Activated T-helper 1 cell treated with anti-CD3 and anti-CD28 coated beads, Interleukin-2, amount 50 U/mL, for 16 hours (primary cell): Measurements from ENCODE around the gene LAMB1.
"Not testable (repeated sequence)": the region's sequence is repeated elsewhere in the genome, so short reads cannot be mapped to it uniquely, and the experiment has no call there.

Source experiments
- DNase-seq, 2 donors: peaks; one replicate each; pipeline ENCODE4 v3.0.0-alpha.2; 2020; ENCODE audit warnings: low read depth in 1 of 2, low spot score in 1 of 2

The LAMB1 gene

DNA sequence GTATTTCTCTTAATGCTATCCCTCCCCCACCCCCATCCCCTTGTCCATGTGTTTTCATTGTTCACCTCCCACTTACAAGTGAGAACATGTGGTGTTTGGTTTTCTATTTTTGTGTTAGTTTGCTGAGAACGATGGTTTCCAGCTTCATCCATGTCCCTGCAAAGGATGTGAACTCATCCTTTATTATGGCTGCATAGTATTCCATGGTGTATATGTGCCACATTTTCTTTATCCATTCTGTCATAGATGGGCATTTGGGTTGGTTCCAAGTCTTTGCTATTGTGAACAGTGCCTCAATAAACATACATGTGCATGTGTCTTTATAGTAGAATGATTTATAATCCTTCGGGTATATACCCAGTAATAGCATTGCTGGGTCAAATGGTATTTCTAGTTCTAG is 81.1 kb downstream of the LAMB1 start:
- not testable (repeated sequence) for DNase-seq

DNA sequence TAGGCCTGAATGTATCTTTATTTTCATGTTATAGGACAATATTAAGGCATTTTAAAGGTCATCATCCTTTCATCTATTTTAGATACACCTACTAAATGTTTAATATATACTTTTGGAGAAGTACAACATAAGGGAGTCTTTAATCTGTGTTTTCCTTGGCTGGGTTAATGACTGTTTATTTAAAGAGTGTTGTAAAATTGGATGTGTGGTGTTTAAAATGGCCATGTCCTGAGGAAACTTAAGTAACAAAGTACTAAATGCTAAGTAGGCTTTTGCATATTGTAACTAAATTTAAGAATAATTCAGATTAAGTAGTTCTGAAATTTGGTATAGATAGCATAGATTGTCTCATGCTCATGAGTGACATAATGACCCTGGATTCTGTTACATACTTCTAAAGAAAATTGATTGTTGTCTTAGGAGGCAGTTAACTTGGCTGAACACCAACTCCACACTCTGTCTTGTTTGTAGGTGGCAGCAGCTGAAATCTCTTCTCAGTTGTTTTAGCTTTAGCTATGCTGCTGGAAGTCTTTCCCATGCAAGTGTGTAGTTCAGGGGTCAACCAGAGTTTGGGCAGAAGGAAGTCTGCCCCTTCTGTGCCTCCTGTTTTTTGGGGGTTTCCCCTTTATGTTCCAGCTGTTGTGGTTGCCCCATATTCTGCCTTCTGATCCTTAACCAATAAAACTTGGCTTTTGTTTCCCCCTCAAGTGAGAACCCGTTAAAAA is 82.8 kb downstream of the LAMB1 start:
- no peak for DNase-seq

DNA sequence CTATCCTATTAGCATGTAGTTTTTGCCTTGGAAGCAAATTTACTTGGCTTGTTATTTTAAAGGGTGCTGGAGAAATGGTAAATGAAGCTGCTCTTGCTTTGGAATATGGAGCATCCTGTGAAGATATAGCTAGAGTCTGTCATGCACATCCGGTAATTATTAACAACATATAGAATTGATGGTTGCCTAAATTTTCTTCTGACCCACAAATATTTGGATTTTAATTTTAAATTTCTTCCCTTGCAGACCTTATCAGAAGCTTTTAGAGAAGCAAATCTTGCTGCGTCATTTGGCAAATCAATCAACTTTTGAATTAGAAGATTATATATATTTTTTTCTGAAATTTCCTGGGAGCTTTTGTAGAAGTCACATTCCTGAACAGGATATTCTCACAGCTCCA is 84.0 kb downstream of the LAMB1 start:
- DNase-seq, result no peak

DNA sequence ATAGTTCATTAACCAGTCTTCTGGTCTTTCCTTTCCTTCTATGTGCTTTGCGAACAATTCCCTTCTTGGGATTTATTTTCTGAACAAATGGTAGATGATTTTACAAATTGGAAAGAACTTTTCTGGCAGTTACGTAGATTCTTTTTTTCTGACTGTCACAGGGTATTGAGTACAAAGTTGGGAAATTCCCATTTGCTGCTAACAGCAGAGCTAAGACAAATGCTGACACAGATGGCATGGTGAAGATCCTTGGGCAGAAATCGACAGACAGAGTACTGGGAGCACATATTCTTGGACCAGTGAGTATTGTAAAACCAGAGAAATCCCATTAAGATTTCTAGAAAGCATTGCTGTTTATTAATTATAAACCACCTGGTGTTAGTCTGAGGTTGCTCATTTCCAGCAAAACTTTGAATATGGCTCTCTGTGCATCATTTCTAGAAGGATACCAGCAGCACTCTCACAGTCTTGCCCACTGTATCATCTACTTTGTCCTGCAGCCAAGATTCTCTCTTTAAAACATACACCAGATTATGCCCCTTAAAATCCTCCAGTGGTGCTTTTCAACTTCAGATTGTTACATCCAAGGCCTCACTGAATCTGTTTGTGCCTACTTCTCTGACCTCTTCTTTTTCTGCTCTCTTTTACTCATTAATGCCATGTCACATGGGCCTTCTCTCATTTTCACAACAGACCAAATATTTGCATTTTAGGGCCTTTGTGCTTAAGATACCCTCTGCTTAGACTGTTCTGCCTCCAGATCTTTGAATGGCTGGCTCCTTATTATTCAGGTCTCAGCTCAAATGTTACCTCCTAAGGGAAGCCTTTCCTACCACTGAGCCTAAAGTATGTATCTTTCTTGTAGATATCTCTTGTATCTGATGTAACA is 85.0 kb downstream of the LAMB1 start:
- DNase-seq, result no peak

DNA sequence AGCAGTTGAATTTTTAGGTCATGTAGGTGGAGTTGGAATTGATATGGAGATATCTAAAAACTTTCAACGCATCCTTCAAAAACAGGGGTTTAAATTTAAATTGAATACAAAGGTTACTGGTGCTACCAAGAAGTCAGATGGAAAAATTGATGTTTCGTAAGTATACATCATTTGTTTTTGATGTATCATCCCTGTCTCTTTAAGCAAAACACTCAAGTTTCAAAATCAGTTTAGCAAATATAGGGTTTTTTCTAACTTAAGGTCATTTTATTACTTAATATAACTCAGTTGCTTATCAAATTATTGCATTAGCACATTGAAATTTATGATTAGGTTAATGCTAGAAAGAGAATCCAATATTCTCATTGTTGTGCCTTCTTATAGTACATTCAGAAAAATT is 87.4 kb downstream of the LAMB1 start:
- no peak for DNase-seq

DNA sequence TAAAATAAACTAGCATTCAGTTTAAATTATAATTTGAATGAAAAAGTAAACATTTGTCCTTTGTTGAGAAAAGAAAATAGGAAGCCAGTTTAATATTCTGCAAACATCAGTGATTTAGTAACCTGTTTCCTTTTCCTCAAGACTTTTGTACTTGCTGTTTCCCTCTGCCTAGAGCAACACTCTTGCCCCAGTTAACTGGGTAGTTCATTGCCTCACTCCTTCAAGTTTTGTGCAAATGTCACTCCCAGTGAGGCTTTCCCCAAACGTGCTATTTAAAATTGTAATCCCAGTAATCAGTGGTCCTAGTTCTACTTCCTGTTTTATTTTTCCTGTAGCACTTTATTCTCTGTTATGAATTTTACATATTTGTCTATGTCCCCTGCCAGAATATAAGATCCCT is 88.1 kb downstream of the LAMB1 start:
- no peak for DNase-seq

DNA sequence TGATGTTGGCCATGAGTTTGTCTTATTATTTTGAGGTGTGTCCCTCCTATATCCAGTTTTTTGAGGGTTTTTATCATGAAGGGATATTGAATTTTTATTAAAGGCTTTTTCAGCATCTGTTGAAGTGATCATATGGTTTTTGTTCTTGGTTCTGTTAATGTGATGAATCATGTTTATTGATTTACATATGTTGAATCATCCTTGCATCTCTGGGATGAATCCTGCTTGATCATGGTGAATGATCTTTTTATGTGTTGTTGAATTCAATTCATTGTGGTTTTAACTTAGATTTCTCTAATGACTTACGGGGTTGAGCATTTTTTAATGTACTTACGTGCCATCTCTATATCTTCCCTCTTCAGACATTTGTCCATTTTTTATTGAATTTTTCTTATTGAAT is 89.1 kb downstream of the LAMB1 start:
- DNase-seq, result no peak

DNA sequence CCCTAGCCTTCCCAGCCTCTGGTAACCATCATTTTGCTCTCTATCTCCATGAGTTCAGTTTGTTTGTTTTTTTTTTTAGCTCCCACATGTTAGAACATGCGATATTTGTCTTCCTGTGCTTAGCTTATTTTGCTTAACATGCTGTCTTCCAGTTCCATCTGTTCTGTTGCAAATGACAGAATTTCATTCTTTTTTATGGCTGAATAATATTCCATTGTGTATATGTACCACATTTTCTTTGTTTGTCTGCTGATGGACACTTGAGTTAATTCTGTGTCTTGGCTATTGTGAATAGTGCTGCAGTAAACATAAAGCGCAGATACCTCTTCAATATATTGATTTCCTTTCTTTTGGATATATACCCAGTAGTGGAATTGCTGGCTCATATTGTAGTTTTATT is 91.0 kb downstream of the LAMB1 start:
- DNase-seq, result no peak

DNA sequence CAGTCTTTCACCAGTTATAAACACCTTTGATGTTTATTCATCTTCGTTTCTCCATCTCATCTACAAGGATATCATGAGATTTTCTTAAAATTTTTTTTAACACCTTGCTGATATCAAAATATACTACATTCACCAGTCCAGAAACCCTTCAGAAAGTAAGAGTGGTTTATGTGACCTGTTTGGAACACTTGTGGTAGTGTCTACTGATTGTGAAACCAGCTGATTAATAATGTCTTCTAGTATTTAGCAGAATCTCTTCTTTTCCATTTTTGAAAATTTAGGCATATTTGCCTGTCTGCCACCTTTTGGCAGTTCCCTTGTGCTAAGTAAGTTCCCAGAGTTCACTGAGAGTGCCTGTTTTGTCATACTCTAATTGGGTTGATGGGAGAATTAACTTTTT is 93.5 kb downstream of the LAMB1 start:
- no peak for DNase-seq

DNA sequence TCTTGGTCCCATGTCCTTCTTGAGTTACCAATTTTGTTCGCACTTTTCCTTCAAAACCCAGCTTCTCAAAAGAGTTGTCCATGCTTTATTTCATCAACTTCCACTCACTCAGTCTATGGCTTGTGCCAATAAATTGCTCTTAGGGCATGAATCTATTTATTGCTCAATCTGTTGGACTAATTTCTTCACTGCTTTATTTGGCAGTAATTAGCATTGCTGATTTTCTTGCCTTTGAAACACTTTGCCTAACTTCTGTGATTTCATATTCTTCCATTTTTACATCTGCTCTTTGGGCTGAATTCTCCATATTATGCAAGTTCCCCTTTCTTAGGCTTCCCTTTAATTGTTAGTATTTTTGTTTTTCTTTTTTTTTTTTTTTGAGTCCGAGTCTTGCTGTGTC is 95.2 kb downstream of the LAMB1 start:
- DNase-seq, result no peak

DNA sequence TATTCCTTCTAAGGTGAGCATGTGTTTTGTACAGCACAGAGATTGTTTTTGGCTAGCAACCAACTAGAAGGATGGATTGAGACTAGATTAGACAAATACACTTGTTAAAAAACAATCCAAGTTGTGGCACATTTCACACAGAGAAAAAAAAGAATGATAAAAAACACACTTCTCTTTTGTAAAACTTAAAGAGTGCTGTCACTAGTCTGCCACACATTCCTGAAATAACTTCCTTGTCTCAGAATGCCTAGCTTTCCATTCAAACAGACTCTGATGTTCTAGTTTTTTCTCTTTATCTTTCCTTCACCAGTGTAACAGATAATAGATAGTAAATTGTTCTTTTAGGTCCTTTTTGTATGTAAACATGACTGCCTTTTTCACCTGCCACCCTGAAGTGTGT is 100.6 kb downstream of the LAMB1 start:
- no peak for DNase-seq

DNA sequence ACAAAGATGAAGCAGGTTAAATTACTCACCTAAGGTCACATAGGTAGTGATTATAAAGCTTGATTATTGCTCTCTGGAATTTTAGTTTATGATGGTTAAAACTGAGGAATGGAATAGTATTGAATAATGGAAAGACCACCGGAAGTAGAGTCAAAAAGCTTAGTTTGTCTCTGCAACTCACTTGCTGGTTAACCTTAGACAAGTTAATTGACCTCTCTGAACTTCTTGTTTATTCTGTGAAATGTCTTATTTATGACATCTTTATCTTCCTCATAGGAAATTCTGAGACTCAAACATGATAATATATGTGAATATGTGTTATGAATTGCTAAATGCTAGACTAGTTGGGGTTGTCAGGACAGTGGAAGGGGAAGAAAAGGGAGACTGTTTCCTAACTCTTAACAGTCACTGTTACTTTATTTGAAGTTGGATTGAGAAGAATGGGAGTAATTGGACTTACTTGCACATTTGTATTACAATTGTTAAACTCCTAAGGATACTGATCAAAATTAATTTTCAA is 102.4 kb downstream of the LAMB1 start:
- DNase-seq, result no peak

DNA sequence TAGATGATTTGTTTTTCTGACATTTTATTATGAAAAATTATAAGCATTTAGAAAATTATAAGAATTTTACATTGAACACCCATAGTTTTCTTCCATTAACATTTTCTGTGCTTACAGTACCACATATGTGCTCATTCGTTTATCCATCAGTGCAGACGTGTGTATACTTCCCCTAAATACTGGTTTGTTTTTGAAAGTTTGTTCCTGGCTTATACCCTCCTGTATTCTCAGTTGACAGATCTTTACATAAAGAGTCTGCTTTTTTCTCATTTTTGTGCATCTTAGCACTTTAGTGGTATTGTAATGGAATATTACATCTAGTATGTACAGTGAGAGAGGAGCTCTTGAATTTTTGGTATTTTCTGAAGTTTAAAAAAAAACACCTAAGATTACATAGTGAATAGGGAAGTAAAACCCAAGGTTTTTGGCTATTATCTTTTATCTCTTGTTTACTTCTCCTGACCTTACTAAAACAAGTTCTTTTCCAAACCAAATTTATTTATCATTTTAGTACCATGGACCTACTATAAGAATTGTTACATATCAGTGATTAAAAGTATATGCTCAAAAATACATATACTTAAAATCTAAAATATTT is 103.9 kb downstream of the LAMB1 start:
- DNase-seq, result no peak

DNA sequence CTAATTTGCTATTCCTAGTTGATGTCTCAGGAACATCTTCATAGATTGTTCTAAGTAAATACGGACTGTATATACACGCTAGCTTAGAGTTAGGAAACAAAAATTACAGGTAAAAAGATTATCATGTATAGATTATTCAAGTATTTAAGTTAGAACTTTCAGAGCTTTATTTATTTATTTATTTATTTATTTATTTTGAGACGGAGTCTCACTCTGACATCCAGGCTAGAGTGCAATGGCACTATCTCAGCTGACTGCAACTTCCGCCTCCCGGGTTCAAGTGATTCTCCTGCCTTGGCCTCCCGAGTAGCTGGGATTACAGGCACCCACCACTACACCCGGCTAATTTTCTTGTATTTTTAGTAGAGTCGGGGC is 110.6 kb downstream of the LAMB1 start:
- DNase-seq, result not testable (repeated sequence)

DNA sequence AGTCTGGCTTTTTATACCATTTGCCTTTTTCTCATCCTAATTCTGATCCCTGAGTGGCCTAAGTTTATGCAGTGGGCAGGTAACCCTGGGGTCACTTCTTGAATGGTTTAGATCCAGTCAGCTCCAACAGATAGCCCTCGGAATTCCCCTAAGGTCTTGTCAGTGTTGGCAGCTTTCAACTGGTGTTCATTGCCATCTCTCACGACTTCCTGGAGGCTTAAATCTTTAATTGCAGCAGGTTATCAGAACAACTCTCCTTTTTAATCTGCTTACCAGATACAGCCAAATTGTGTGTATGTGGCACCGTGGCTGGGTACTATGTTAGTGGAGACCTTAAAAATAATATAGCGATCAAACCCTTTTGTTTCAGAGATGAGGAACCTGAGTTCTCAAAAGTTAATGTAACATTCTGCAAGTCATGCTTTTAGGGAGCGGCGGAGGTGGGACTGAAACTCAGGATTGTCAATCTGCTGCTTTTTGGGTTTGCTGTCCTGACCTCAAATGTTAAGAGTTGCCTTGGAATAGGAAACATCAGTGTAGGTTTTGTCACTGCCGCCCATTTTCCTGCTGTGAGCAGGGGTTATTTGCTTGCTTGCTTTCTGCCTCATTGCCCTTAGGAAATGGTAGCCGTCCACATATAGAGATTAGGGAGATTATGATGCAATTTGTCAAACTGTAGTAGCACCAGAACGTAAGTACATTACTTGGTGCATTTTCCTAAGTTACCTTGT is 111.2 kb downstream of the LAMB1 start:
- DNase-seq, result no peak

DNA sequence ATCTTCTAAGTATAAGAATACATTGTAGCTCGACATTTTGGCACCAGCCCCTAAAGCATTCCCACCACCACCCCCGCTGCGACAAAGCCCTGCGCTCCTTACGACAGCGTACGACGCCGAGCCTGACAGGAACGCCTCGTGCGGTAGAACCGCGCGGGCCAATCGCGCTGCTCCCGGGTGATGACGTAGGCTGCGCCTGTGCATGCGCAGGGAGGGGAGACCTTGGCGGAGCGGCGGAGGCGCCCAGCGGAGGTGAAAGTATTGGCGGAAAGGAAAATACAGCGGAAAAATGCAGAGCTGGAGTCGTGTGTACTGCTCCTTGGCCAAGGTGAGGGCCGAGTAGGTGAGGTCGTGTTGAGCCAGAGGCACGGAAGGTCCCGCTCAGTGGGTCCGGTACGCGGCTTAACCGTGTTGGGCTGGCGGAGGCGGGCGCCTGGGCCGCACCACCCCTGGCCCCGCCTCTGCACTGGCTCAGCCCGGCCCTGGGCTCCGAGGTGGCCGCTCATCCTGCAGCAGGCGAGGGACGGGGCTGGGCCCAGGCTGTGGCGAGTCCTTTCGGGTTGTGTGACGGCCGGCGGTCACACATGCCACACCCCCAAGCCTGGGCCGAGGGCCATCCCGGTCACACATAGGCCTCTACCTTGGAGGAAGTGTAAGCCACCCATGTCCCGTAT is 111.9 kb downstream of the LAMB1 start, which contains the start of gene DLD:
DLD (plus strand) TSS at position 222 of the 674 bp plus-strand sequence; CDS start at position 290, 68 bp downstream.
- DNase-seq, result peak; percentile 81 to 86

DNA sequence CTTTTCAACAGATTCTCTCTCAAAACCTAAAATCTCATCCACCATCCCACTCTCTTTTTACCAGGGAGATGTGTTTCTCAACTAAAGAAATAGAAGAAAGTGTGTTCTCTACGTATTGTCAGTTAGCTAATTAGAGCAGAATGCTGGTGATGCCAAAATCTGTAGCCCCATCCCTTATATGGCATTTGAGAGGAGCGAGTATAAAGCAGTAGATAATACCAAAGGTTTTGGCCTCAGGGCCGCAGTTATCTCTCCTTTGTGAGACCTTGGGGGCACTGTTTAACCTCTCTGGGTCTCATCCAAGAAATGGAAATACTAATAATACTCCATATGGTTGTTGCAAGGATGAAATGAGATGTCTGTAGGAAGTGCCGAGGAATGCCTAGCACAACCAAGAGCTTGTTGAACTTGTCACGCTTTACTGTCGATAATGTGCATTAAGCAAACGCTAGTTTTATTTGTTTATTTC is 112.4 kb downstream of the LAMB1 start:
- DNase-seq, result no peak

DNA sequence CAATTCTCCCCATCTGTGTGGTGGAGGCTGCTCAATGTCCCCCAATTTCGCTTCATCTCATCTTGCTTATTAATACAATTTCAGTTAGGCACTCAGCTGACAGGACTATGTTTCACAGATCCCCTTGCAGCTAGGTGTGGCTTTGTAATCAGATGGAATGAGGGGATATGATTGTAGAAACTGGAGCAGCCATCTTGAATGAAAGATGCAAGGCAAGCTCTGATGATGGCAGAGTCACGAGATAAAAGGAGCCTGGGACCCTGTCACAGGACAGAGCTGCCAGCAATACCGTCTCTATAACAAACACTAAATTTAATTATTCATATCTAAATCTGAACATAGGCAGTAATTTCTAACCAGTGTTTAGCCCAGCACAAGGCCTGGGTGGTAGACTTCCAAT is 113.0 kb downstream of the LAMB1 start:
- no peak for DNase-seq

DNA sequence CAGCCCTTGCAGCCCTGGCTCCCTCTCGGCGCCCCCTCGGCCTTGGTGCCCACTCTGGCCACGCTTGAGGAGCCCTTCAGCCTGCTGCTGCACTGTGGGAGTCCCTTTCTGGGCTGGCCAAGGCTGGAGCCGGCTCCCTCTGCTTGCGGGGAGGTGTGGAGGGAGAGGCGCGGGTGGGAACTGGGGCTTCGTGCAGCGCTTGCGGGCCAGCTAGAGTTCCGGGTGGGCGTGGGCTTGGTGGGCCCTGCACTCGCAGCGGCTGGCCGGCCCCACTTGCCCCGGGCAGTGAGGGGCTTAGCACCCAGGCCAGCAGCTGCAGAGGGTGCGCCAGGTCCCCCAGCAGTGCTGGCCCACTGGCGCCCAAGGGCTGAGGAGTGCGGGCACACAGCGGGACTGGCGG is 115.1 kb downstream of the LAMB1 start:
- DNase-seq, result not testable (repeated sequence)

DNA sequence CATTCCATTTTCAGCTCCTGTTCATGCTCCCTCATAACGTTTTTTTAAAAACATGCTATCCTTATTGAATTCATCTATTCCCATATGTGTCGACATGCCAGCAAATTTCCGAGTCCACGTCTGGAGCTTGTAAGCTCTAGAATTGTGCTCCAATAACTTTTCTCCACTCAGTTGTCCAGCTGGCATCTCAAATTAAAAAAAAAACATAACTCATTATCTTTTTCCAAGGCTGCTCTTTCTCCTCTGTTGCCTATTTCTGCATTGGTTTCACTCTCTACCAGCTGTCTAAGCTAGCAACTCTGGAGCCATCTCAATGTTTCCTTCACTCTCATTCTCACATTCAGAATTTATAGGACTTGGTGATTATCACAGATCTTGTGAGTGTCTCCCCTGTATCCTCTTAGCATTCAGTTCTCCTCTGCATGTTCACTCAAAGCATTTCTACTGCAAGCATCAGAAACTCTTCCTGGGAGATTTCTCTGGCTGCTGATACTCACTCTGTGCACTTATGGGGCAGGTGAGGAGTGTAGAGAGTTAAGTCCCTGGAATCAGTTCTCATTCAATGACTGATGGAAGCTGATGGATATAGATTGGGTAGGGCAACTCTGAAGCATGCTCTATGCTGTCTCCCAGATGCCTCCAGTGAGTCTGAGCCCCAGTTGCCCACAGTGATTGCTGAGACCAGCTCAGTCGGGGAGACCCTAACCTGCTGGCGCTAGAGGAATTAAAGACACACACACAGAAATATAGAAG is 118.7 kb downstream of the LAMB1 start:
- DNase-seq, result no peak
